ENCODE data around the gene RHOT1.

GRCh38 chr17:32116937-32117336, 25.4 kb upstream of the RHOT1 start:
- TF ChIP-seq FOXK2 (IDR thresholded peaks at IDR 0.05) (no peak), FOXM1 (IDR thresholded peaks at IDR 0.05; ENCODE audit: borderline replicate concordance) (no peak), L3MBTL2 (conservative IDR thresholded peaks at IDR 0.05) (no peak), ARNT (IDR thresholded peaks at IDR 0.05) (no peak), NFRKB (IDR thresholded peaks at IDR 0.05) (no peak), HDGF (IDR thresholded peaks at IDR 0.05; ENCODE audit: borderline replicate concordance) (no peak), TARDBP (IDR thresholded peaks at IDR 0.05) (no peak), PKNOX1 (IDR thresholded peaks at IDR 0.05) (no peak), ZNF384 (IDR thresholded peaks at IDR 0.05) (no peak), SUZ12 (IDR thresholded peaks at IDR 0.05) (no peak), ELF4 (IDR thresholded peaks at IDR 0.05) (no peak)
